Measurements from ENCODE around the gene RBM42.

Gene RBM42

DNA sequence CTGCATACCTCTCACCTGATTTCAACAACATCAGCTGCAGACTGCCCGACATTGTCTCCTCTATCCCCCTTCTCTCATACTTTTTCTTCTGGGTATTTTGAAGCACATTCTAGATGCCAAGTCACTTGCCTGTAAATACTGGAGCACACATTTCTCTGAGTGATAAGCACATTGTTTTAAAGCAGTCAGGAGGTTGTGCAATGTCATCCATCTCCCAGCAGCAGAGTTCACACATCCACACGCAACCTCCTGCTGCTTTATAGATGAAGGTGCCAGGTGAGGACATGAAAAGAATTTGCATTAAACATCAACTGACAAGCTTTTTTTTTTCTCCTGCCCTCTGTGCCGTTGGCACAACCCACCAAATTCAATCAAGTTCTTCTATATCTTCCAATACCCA lies 43.0 kb downstream of the RBM42 start:
- H3K36me3 ChIP-seq (ENCODE audit: control insufficient read depth in 2 of 2, insufficient read depth in 2 of 2, low read length in 2 of 2) = no peaks in the 10 kb centered on the region
- H3K9me3 ChIP-seq (ENCODE audit: control insufficient read depth in 2 of 2, low read length in 2 of 2) = no peaks in the 10 kb centered on the region
- no peaks in the 10 kb centered on the region for H3K4me1 ChIP-seq (ENCODE audit: control insufficient read depth, insufficient read depth, low read length)
- H3K9ac ChIP-seq (ENCODE audit: low read length in 2 of 2) = no peak overlapping the region
- H3K27ac ChIP-seq (ENCODE audit: low read length) = no peak overlapping the region
- no peak overlapping the region for H3K4me3 ChIP-seq (ENCODE audit: low read length in 2 of 2)
- H3K27me3 ChIP-seq (ENCODE audit: control insufficient read depth in 1 of 2, insufficient read depth in 2 of 2, low read length in 2 of 2) = peaks cover 10 to 28% of the 10 kb centered on the region in 2 donors

DNA sequence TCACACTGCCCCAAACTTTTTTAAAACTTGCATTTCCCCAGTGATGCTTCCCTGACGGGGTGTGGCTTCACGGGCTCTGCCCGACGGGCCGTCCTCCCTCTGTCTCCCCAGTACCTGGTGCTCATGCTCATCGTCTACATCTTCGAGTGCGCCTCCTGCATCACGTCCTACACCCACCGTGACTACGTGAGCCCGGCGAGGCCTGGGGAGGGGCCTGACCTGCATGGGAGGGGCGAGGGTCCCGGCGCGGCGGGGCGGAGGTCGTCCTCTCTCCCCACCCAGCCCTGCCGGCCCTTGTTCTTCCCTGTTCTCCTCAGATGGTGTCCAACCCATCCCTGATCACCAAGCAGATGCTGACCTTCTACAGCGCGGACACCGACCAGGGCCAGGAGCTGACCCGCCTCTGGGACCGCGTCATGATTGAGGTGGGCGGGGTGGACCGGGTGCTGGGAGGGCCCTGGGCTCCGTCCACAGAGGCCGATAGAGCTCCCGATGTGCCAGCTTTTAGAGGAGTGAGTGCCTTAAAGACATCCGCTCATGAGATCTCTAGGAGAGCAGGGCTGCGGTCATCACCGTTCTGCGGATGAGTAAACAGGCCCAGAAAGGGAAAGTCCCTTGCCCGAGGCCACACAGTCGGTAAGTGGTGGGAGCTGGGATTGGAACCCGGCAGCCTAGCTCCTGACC lies 44.4 kb downstream of the RBM42 start:
- H3K9me3 ChIP-seq (ENCODE audit: control insufficient read depth in 2 of 2, low read length in 2 of 2) = no peaks in the 10 kb centered on the region
- H3K27ac ChIP-seq (ENCODE audit: low read length) = no peak overlapping the region
- H3K27me3 ChIP-seq (ENCODE audit: control insufficient read depth in 1 of 2, insufficient read depth in 2 of 2, low read length in 2 of 2) = peaks cover 10 to 30% of the 10 kb centered on the region in 2 donors
- peak overlapping the region in 1 of 2 donors; percentile 40 for H3K4me3 ChIP-seq (ENCODE audit: low read length in 2 of 2)
- no peak overlapping the region for H3K9ac ChIP-seq (ENCODE audit: low read length in 2 of 2)
- no peaks in the 10 kb centered on the region for H3K4me1 ChIP-seq (ENCODE audit: control insufficient read depth, insufficient read depth, low read length)
- H3K36me3 ChIP-seq (ENCODE audit: control insufficient read depth in 2 of 2, insufficient read depth in 2 of 2, low read length in 2 of 2) = no peaks in the 10 kb centered on the region

DNA sequence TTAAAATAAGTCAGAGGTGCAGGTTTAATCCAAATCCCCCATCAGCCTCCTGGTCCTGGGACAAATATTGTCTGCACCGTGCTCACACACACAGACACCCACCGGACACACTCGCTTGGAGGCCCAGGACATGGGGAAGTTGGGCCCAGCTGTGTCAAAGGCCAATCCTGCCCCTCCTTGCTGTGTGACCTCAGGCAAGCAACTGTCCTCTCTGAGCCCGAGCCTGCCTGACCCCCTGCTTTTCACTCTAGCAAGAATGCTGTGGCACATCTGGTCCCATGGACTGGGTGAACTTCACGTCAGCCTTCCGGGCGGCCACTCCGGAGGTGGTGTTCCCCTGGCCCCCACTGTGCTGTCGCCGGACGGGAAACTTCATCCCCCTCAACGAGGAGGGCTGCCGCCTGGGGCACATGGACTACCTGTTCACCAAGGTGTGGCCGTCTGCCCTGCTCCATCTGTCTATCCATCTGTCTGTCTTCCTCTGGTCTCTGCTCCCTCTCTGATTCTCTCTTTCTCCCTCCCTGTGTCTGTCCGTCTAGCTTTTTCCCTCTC lies 46.8 kb downstream of the RBM42 start:
- Histone ChIP-seq H3K27me3 (ENCODE audit: control insufficient read depth in 1 of 2, insufficient read depth in 2 of 2, low read length in 2 of 2) (peaks cover 10 to 26% of the 10 kb centered on the region in 2 donors), H3K4me3 (ENCODE audit: low read length in 2 of 2) (no peak overlapping the region), H3K9ac (ENCODE audit: low read length in 2 of 2) (no peak overlapping the region), H3K36me3 (ENCODE audit: control insufficient read depth in 2 of 2, insufficient read depth in 2 of 2, low read length in 2 of 2) (no peaks in the 10 kb centered on the region), H3K27ac (ENCODE audit: low read length) (no peak overlapping the region), H3K9me3 (ENCODE audit: control insufficient read depth in 2 of 2, low read length in 2 of 2) (no peaks in the 10 kb centered on the region), H3K4me1 (ENCODE audit: control insufficient read depth, insufficient read depth, low read length) (no peaks in the 10 kb centered on the region)

All from stomach smooth muscle (tissue), 2 donors.